HG03025 (cell line): ENCODE data around the gene HBP1.
"Not testable (repeated sequence)": the region's sequence is repeated elsewhere in the genome, so short reads cannot be mapped to it uniquely, and the experiment has no call there.

ENCODE experiments used
- ATAC-seq: cut with Tn5 transposase; IDR thresholded peaks from one replicate; pipeline ENCODE4 v1.9.1; 2021; ENCODE audit warnings: mild to moderate bottlenecking, moderate library complexity; ENCODE audit not compliant: unreplicated experiment, low FRiP score

The HBP1 gene

GRCh38 chr7:107152011-107152410 lies 16.8 kb upstream of the HBP1 start:
- ATAC-seq = no peak

- ATAC-seq = no peak
These were observed 14.0 kb upstream of the HBP1 start for GRCh38 chr7:107154826-107155225.

GRCh38 chr7:107155726-107156125 lies 13.1 kb upstream of the HBP1 start:
- not testable (repeated sequence) for ATAC-seq

GRCh38 chr7:107157091-107157490 lies 11.7 kb upstream of the HBP1 start:
- ATAC-seq = no peak

- ATAC-seq = no peak
These were observed 10.8 kb upstream of the HBP1 start for GRCh38 chr7:107158028-107158427.

- ATAC-seq = no peak
These were observed 8.4 kb upstream of the HBP1 start for GRCh38 chr7:107160389-107160788.

- no peak for ATAC-seq
These were observed 7.4 kb upstream of the HBP1 start for GRCh38 chr7:107161415-107161814.

GRCh38 chr7:107162475-107162874 lies 6.3 kb upstream of the HBP1 start:
- ATAC-seq = no peak

GRCh38 chr7:107164092-107164491 lies 4.7 kb upstream of the HBP1 start:
- ATAC-seq = no peak

- no peak for ATAC-seq
These were observed 3.5 kb upstream of the HBP1 start for GRCh38 chr7:107165341-107165740.

- ATAC-seq = no peak
These were observed 1.9 kb upstream of the HBP1 start for GRCh38 chr7:107166736-107167426.

GRCh38 chr7:107167483-107168232 lies 1.1 kb upstream of the HBP1 start:
- no peak for ATAC-seq

- ATAC-seq = peak; percentile 20
These were observed 582 bp downstream of the HBP1 start for GRCh38 chr7:107169120-107170050.

- ATAC-seq = no peak
These were observed 1.5 kb downstream of the HBP1 start for GRCh38 chr7:107170051-107170915.

- ATAC-seq = no peak
These were observed 2.7 kb downstream of the HBP1 start for GRCh38 chr7:107171496-107171895.

- ATAC-seq = no peak
These were observed 3.7 kb downstream of the HBP1 start for GRCh38 chr7:107172276-107173032.

- ATAC-seq = no peak
These were observed 4.4 kb downstream of the HBP1 start for GRCh38 chr7:107173191-107173590.

- peak; percentile 64 for ATAC-seq
These were observed 5.0 kb downstream of the HBP1 start for GRCh38 chr7:107173691-107174406.
